ENCODE data around the gene HIVEP3.

DNA sequence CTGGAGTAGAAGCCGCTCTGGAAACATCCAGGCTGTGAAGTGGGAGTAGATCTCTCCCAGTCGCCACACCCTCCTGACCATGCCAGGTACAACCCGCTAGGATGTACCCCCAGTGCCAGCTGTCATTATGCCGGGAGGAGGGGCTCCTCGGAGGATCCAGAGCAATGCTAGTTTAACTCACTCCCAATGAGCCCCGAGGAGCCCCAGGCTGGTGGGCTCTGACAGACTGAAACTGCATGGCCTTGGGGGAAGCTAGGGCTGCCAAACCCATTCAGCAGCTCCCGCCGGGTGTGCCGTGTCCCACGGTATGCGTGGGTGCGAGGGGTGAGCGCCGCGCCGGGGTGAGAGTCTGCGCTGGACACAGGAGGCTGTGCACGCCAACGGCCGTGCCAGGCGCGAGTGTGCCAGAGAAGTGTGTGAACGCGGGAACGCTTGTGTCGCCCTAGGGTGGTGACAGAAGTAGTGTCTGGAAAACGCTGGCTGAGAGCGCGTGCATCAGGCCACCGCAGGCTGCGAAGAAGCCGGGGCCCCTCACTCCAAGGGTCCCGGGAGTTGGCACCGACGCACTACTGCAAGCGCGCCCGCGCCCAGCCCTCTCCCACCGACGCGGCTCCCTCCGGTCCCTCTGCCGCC lies 257.2 kb downstream of the HIVEP3 start:
- TF ChIP-seq, protein P1, sequence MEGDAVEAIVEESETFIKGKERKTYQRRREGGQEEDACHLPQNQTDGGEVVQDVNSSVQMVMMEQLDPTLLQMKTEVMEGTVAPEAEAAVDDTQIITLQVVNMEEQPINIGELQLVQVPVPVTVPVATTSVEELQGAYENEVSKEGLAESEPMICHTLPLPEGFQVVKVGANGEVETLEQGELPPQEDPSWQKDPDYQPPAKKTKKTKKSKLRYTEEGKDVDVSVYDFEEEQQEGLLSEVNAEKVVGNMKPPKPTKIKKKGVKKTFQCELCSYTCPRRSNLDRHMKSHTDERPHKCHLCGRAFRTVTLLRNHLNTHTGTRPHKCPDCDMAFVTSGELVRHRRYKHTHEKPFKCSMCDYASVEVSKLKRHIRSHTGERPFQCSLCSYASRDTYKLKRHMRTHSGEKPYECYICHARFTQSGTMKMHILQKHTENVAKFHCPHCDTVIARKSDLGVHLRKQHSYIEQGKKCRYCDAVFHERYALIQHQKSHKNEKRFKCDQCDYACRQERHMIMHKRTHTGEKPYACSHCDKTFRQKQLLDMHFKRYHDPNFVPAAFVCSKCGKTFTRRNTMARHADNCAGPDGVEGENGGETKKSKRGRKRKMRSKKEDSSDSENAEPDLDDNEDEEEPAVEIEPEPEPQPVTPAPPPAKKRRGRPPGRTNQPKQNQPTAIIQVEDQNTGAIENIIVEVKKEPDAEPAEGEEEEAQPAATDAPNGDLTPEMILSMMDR (IDR thresholded peaks at IDR 0.05), result no peak
- TF ChIP-seq EP300 (IDR thresholded peaks at IDR 0.05), result no peak
- no peak for TF ChIP-seq POLR2A (IDR thresholded peaks at IDR 0.05)
